ENCODE results near the gene NEURL1B. TPM values are rescaled to one million over a fixed set of nuclear protein-coding genes. Genes with fewer than 3 reads are reported as not detected.
"Not testable (repeated sequence)": the region's sequence is repeated elsewhere in the genome, so short reads cannot be mapped to it uniquely, and the experiment has no call there.

NEURL1B gene
- total RNA-seq, 1 donor from 2014 or later: 0.15 TPM

GRCh38 chr5:172696171-172696849, 55.2 kb downstream of the NEURL1B start:
- no peak for DNase-seq (ENCODE audit: low read depth)

DNA sequence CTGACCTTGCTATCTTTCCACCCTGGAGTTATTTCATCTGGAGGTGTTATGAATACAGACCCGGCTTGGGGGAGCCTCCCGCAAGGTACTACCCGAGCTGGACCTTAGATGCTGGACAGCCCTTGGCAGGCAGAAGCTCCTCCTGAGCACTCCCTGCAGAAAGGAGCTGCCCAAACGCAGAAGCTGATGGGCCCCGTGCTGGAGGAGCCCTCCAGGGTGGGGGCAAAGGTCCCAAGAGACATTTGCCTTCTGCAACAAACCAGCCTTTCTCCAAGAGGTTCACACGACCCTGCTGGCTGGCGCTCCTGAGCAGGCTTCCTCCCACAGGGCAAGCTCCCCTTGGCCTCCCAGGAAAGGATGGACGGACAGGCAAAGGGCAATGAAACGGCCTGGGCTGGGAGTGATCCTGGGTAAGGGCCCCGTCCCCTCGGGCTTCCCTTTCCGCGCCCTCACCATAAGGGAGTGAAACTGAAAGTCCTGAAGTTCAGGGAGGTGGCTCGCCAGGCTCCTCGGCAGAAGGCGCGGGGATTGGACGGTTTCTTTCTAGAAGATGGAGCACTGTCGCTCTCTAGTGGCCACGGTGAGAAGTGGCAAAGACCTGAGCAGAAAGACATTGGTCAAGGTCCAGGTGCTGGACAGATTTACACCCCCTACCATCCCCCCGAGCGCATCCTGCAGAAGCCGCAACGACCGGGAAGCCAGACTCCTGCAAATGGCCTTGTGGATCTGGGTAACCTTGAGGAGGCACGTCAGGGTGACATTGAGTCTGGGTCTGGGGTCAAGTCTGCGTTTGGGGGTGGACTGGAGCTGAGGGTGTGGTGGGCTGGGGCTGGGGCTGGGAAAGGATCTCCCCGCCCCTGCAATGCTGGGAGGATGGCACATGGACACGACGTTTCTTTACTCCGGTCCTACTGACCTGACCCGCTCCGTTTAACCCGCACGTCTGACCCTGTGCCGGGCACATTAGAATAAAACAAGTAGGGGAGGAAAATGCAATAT, 56.4 kb downstream of the NEURL1B start:
- DNase-seq (ENCODE audit: low read depth): peak; percentile 69

GRCh38 chr5:172699423-172699822, 58.4 kb downstream of the NEURL1B start:
- no peak for DNase-seq (ENCODE audit: low read depth)

DNA sequence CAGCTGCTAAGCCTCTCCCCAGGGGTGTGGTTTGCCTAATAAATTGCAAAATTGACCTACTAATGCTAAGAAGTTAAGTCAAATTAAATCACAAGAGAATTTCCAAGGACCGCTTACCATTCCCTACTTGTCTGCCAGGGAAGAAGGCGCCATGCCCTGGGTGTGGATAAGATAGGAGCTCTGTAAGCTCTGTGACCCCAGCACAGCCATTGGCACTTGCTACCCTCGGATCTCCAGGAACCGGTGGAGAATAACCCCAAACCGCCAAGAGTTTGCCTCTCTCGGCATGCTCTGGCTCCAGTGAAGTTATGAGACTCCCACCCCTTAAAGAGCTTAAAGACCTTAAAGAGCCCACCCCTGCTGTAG, 58.9 kb downstream of the NEURL1B start:
- no peak for DNase-seq (ENCODE audit: low read depth)

GRCh38 chr5:172700365-172701290, 59.6 kb downstream of the NEURL1B start:
- DNase-seq (ENCODE audit: low read depth): peak; percentile 42

DNA sequence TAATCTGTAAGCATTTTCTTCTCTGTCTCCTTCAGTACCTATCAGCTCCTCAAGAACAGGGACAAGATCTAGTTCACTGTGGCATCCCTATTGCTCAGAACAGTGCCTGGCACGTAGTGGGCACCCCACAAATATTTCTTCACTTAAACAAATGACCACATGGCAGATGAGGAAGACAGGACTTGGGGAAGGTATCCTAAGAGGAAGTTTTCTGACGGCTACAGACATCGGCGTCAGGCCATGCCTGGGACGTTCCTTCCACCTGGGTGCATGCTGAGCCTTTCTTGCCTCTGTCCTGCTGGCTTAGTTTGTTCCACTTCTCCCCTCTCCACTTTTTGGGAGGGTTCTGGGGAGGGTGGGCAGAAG, 60.2 kb downstream of the NEURL1B start:
- DNase-seq (ENCODE audit: low read depth): no peak

DNA sequence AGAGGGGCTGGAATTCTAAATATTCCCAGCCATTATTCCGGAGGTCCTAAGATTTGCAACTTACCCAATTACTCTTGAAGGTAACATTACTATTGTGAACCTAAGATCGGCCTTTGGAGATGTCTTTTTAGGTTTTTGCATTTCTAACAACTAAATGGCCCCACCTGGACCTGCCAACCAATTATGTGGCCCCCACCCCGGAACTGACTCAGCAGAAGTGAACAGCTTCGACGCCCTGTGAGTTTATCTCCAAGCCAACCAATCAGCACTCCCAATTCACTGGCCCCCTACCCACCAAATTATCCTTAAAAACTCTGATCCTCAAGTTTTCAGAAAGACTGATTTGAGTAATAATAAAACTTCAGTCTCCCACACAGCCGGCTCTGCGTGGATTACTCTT, 62.9 kb downstream of the NEURL1B start:
- no peak for DNase-seq (ENCODE audit: low read depth)

DNA sequence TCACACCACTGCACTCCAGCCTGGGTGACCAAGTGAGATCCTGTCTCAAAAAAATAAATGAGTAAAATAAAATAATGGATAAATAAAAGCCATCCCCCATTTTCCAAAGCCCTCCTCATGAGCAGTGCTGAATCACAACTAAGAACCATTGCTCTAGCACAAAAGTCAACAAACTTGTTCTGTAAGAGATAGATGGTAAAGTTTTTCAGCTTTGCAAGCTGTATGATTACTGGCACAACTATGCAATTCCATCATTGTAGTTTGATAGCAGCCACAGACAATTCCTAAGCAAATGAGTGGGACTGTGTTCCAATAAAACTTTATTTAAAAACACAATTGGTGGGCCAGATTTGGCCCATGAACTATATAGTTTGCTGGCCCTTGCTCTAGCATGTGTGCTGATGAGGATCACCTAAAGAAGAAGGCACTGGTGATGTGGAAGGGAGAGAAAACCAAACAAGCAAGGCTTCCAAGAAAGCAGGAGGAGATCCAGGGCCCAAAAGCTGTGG, 64.6 kb downstream of the NEURL1B start:
- no peak for DNase-seq (ENCODE audit: low read depth)

DNA sequence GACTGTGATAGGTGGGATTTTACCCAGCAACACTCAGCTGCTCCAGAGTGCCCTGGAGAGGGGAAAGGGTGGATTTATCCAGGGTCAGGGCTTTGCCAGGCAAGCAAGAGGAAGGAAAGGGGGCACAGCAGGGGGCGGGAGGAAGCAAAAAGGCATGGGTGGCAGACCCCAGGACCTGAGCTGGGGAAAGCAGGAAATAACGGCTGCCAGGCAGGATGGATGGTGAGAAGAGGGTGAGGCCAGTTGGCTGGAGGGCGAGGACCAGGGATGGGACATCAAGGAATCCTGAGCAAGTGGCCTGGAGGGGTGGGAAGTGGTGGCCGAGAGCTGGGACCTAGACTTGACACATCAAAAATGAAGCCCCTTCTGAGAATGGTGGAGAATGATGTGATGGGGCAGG, 65.7 kb downstream of the NEURL1B start:
- no peak for DNase-seq (ENCODE audit: low read depth)

DNA sequence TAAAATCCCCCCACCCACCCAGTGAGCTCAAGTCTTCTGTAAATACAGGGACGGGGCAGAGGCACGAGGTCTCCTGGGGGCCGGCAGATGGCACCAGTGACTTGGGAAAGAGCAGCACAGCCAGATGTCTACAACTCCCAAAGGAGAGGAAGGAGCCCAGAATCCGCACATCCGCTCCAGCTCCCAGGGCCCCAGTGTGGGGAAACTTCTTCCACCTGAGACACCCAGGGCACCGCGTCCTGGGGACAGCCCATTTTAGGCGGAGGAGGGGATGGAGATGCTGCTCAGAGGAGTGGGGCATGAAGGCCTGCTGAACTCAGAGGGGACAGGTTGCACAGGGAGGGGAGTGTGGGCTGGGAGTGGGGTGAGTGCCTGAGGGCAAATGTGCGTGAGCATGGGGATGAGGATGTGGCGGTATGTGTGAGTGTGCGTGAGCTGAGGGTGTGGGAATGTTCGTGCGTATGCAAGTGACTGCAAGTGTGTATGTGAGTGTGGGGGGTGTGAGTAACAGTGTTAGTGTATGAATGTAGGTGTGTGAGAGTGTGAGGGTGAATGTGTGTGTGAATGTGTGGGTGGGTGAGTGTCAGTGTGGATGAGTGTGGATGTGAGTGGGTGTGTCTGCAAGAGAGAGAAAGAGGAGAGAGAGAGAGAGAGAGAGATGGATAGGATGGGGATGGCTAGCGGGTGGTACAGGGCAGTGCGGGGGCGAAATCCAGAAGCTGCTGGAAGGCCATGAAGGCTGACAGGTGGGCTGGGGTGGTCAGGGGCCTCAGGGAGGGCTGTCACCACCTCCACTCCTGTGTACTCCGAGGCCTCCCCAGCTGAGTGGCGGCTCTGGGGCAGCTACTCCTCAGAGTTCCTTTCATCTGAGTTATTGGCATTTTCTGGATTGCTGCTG, 66.5 kb downstream of the NEURL1B start:
- peak; percentile 46 for DNase-seq (ENCODE audit: low read depth)

- DNase-seq (ENCODE audit: low read depth): no peak
These were observed 67.1 kb downstream of the NEURL1B start for GRCh38 chr5:172708183-172708505.

GRCh38 chr5:172710676-172711075, 69.6 kb downstream of the NEURL1B start:
- no peak for DNase-seq (ENCODE audit: low read depth)

DNA sequence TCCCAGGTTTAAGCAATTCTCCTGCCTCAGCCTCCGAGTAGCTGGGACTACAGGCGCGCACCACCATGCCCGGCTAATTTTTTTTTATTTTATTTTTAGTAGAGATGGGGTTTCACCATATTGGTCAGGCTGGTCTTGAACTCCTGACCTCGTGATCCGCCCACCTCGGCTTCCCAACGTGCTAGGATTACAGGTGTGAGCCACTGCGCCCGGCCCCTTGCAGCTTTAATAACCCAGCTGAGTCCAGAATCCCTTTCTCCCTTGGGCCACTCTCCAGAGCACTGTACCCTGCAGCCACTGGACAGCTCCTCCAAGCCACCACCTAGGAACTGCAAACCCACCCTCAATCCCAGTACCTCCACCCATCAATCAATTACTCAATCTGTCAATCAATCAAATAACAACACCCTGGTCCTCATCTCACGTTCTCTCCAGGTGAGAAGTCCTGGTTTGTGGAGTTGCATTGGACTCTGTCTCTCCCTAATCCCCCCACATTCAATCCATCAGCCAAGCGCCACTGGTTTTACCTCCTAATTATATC, 70.3 kb downstream of the NEURL1B start:
- DNase-seq (ENCODE audit: low read depth): not testable (repeated sequence)

DNA sequence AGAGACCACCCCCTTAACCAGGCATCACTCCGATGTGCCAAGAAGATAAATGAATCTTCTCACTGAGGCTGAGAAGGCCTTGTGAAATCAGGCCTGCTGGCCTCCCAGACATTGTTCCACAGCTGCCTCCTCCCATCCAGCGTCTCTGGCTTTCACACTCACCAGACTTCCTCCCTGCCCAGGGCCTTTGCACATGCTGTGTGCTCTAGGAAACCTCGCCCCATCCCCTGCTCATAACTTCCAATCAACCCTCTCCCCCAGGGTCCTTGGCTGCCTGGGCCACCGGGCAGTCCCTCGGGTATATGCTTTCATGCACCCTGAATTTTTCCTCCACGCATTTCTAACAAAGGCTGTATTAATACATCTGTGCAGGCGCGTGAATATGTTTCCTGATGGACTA, 71.5 kb downstream of the NEURL1B start:
- DNase-seq (ENCODE audit: low read depth): no peak

DNA sequence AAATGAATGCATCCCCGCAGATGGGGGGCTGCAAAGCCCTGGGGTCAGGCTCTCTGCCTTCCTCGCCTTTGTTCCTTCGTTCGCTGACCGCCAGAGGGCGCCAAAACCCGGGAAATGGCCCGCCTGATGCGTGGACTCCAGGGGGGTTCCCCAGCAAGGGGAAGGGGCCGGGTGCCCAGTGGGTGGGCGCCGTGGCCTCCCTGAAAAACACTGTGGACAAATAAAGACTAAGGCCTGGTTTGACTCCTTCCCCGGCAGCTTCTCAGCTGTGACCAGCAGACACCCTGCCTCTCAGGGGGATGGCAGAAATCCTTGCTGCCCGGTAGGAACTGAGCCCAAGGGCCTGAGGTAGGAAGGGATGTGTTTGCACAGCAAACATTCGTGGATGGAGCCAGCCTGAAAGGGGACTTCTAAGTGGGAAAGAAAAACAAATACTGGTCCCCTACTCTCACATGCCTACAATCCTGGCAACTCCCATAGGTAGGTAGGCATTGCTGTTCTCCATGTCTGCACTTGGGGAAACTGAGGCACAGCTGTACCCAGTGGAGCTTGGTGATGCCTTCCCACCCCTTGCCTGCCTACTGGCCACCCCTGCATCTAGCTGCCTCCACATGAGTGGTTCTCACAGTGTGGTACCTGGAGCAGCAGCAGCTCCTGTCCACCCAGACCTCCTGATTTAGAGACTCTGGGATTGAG, 72.2 kb downstream of the NEURL1B start:
- DNase-seq (ENCODE audit: low read depth): no peak

GRCh38 chr5:172713809-172714490, 72.9 kb downstream of the NEURL1B start:
- DNase-seq (ENCODE audit: low read depth): peak; percentile 44

DNA sequence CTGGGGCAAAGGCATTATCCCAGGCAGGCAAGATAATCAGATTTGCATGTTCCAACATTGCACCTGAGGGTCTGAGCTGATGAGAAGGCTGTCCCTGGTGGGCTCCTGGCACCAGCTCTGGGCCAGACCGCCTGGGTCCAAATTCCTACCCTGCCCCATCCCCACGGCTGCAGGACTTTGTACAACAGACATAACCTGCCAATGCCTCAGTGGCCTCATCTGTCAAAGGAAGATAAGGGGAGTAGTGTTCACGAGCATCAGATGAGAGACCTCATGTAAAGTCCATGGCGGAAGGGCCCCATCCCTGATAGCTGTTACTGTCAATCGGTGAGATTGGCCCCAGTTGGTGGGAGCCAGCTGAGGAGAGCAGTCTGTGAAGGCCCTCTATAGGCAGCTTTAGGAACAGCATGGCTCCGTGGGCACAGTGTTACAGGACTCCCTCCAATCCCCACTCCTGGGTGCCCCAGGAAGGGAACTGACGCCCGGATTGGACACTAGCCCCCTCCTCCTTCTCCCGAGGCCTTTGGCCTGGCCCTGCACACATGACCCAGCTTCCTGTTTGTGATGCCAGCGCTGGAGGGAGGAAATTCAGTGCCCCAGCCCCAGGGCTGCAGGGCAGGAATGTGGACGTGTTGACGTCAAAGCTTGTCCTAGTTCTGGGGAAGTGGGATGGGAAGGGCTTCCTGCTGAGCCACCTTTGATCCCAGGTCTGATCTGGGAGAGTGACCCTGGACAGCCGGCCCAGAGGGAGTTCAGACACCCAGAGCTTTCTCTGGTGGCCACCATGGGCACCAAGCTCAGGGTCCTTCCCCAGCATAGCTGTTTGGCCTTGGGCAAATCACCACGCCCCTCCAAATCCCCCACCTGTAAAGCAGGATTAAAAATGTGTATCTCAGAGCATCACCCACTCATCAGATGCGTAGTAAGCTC, 73.7 kb downstream of the NEURL1B start:
- DNase-seq (ENCODE audit: low read depth): peak; percentile 85

DNA sequence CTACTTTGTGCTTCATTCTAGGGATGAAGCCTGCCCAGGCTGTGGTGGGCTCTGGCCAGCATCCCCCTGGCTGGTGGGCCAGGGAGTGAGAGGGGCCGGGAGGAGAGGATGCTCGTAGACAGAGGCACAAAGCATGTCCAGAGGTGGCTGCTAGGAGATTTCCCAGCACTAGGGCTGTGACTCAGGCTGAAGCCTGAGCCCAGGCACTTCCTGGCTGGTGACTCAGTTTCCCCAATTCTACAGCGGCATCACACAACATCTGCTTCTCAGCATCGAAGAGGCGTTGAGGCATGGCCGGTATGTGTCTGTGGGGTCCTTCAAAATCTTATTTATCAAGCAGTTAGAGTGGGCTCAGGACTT, 74.3 kb downstream of the NEURL1B start:
- DNase-seq (ENCODE audit: low read depth): no peak

All from renal cortical epithelial cell (primary cell).